Measurements from ENCODE around the gene CER1. TPM values are rescaled to one million over a fixed set of nuclear protein-coding genes. Genes with fewer than 3 reads are reported as not detected.

CER1 gene
- total and polyA plus RNA-seq, 2 of the 4 experiments (the other 2 are of a cell fraction) = not detected

DNA sequence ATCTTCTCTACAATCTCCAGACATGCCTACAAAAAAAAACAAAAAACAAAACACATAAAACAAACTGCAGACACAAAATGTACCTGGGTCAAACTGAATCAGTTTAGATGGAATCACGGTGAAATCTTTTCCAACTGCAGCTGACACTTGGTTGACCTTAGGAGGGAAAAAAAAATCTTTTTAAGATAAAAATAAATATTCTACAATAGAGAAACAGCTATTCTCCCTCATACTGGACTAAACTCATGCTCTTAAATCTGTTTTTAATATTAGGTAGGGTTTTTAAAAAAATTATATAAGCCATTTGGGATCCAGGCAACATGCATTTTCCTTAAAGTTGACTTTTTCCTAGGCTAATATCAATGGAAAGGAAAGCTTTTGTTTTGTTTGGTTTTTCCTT, 33.8 kb upstream of the CER1 start:
- ChIA-PET CTCF (no interaction called here), POLR2A (ENCODE audit: unreplicated experiment) (no interaction called here)

More for the DNA sequence above, 33.8 kb upstream of the CER1 start:
- Histone ChIP-seq H2AK5ac (ENCODE audit: low read depth, low read length) (no peak overlapping the region), H2AFZ (replicated peaks; ENCODE audit: low read length, poor library complexity) (no peak overlapping the region), H3K4me1 (ENCODE audit: control insufficient read depth, insufficient read depth, low read length) (no peaks in the 10 kb centered on the region), H4K20me1 (ENCODE audit: insufficient read depth, low read length) (no peaks in the 10 kb centered on the region), H4K8ac (ENCODE audit: low read depth in 2 of 2, low read length in 2 of 2) (no peak overlapping the region), H3K27me3 (ENCODE audit: control insufficient read depth, insufficient read depth, low read length) (no peaks in the 10 kb centered on the region; the same call in none of the 2 replicates), H3K56ac (ENCODE audit: extremely low read depth, insufficient read depth, low read length) (no peak overlapping the region), H3K9me1 (ENCODE audit: insufficient read depth, low read length) (no peaks in the 10 kb centered on the region), H3K4me2 (ENCODE audit: low read depth, low read length) (no peak overlapping the region), H2BK120ac (ENCODE audit: low read depth, low read length) (no peak overlapping the region), H3K36me3 (ENCODE audit: control insufficient read depth, insufficient read depth, low read length) (no peaks in the 10 kb centered on the region), H4K5ac (ENCODE audit: low read depth, low read length) (no peak overlapping the region), H3K9ac (ENCODE audit: low read depth, low read length) (no peak overlapping the region), H3K27ac (ENCODE audit: insufficient read depth, low read length) (no peak overlapping the region), H3K79me1 (ENCODE audit: low read depth in 1 of 2, low read length in 2 of 2) (no peaks in the 10 kb centered on the region), H2BK15ac (ENCODE audit: low read depth, low read length) (no peak overlapping the region), H4K91ac (ENCODE audit: insufficient read depth, low read depth, low read length) (no peak overlapping the region), H2BK5ac (ENCODE audit: low read depth, low read length, poor library complexity, severe bottlenecking) (no peak overlapping the region), H3K4me3 (ENCODE audit: insufficient read depth, low read depth, low read length) (no peak overlapping the region), H2BK20ac (ENCODE audit: low read depth, low read length) (no peak overlapping the region), H3K4ac (ENCODE audit: low read depth, low read length) (no peak overlapping the region), H3K18ac (ENCODE audit: low read depth, low read length) (no peak overlapping the region), H3K14ac (replicated peaks; ENCODE audit: low read depth, low read length) (no peak overlapping the region), H3K23ac (ENCODE audit: low read depth, low read length) (no peak overlapping the region), H3K9me3 (ENCODE audit: control insufficient read depth, insufficient read depth, low read length) (no peaks in the 10 kb centered on the region), H2AK9ac (replicated peaks; ENCODE audit: low read depth, low read length, poor library complexity) (no peak overlapping the region)
- no peak for ATAC-seq (ENCODE audit: low read depth)
- no TSS peak for BruUV-seq (replicated peaks)
- no peak for DNase-seq
- in situ Hi-C loops (cut with MboI; ENCODE audit: low sequenced_read_pairs) = no loop called here
- intact Hi-C loops (cut with micrococcal nuclease) = no loop called here
- TF ChIP-seq, protein P1, sequence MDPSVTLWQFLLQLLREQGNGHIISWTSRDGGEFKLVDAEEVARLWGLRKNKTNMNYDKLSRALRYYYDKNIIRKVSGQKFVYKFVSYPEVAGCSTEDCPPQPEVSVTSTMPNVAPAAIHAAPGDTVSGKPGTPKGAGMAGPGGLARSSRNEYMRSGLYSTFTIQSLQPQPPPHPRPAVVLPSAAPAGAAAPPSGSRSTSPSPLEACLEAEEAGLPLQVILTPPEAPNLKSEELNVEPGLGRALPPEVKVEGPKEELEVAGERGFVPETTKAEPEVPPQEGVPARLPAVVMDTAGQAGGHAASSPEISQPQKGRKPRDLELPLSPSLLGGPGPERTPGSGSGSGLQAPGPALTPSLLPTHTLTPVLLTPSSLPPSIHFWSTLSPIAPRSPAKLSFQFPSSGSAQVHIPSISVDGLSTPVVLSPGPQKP (IDR thresholded peaks at IDR 0.05; ENCODE audit: borderline replicate concordance, low read depth, low read length) = no peak
- TF ChIP-seq RAD21 (IDR thresholded peaks at IDR 0.05; ENCODE audit: low read length) (no peak), MXI1 (IDR thresholded peaks at IDR 0.05; ENCODE audit: borderline replicate concordance, low read depth, low read length) (no peak), NFE2L2 (IDR thresholded peaks at IDR 0.05; ENCODE audit: low read depth, low read length) (no peak), POLR2A (IDR thresholded peaks at IDR 0.05; ENCODE audit: low read depth, low read length) (no peak)
- dilution Hi-C loops (cut with HindIII; ENCODE audit: low sequenced_read_pairs, unreplicated experiment) = no loop called here
- WGBS, 2 experiments (ENCODE audit: extremely low coverage in 2 of 2, insufficient read length in 1 of 2) = no CpG with 5 or more reads among the region's 1 CpG

Data from IMR-90 (cell line).